IPS-15b (cell line): ENCODE results near the gene SMARCA5.

Experiments used
- H3K27me3 ChIP-seq: one replicate; pipeline ENCODE4 v1.6.1; 2013; ENCODE audit warnings: low read length; ENCODE audit not compliant: control insufficient read depth, insufficient read depth
- H3K36me3 ChIP-seq: one replicate; pipeline ENCODE4 v1.6.1; 2013; ENCODE audit warnings: low read length; ENCODE audit not compliant: control insufficient read depth, insufficient read depth
- H3K4me1 ChIP-seq: one replicate; pipeline ENCODE4 v1.6.1; 2013; ENCODE audit warnings: mild to moderate bottlenecking, low read length; ENCODE audit not compliant: control insufficient read depth, insufficient read depth
- H3K4me3 ChIP-seq: one replicate; pipeline ENCODE4 v1.5.1; 2013; ENCODE audit warnings: low read depth, low read length
- H3K9ac ChIP-seq: one replicate; pipeline ENCODE4 v1.6.1; 2013; ENCODE audit warnings: low read depth, mild to moderate bottlenecking, low read length
- H3K9me3 ChIP-seq: one replicate; pipeline ENCODE4 v1.6.1; 2013; ENCODE audit warnings: mild to moderate bottlenecking, low read length; ENCODE audit not compliant: control insufficient read depth, insufficient read depth

SMARCA5 gene

GRCh38 chr4:143587703-143588102, 74.2 kb downstream of the SMARCA5 start:
- Histone ChIP-seq H3K36me3 (no peaks in the 10 kb centered on the region), H3K4me3 (no peak overlapping the region), H3K9ac (no peak overlapping the region), H3K27me3 (no peaks in the 10 kb centered on the region), H3K9me3 (no peaks in the 10 kb centered on the region), H3K4me1 (no peaks in the 10 kb centered on the region)

- H3K9ac ChIP-seq, result no peak overlapping the region
- no peaks in the 10 kb centered on the region for H3K9me3 ChIP-seq
- no peaks in the 10 kb centered on the region for H3K4me1 ChIP-seq
- no peaks in the 10 kb centered on the region for H3K27me3 ChIP-seq
- H3K4me3 ChIP-seq, result no peak overlapping the region
- H3K36me3 ChIP-seq, result no peaks in the 10 kb centered on the region
These were observed 83.8 kb downstream of the SMARCA5 start for GRCh38 chr4:143597276-143597675.

GRCh38 chr4:143598816-143599215, 85.3 kb downstream of the SMARCA5 start:
- no peak overlapping the region for H3K4me3 ChIP-seq
- no peaks in the 10 kb centered on the region for H3K27me3 ChIP-seq
- H3K36me3 ChIP-seq, result no peaks in the 10 kb centered on the region
- H3K9ac ChIP-seq, result no peak overlapping the region
- H3K9me3 ChIP-seq, result no peaks in the 10 kb centered on the region
- H3K4me1 ChIP-seq, result no peaks in the 10 kb centered on the region

DNA sequence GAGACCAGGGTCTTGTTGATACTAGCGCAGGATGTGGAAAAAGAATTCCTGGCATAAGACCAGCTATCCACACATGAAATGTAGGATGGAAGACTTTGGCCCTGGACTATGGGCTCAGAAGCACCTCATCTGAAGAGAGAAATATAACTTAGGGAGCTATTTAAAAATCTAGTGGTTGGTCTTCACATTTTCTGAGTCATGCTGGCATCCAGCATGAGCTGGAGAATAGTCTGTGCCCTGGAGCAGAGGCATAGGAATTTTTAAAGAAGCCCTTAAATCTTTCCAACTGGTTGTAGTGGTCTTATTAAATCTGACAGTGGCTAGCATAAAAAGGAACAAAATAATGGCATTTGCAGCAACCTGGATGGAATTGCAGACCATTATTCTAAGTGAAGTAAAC, 86.3 kb downstream of the SMARCA5 start:
- H3K36me3 ChIP-seq, result no peaks in the 10 kb centered on the region
- no peaks in the 10 kb centered on the region for H3K4me1 ChIP-seq
- H3K27me3 ChIP-seq, result no peaks in the 10 kb centered on the region
- H3K9ac ChIP-seq, result no peak overlapping the region
- H3K9me3 ChIP-seq, result no peaks in the 10 kb centered on the region
- no peak overlapping the region for H3K4me3 ChIP-seq

- Histone ChIP-seq H3K4me3 (no peak overlapping the region), H3K27me3 (no peaks in the 10 kb centered on the region), H3K4me1 (no peaks in the 10 kb centered on the region), H3K9me3 (no peaks in the 10 kb centered on the region), H3K36me3 (no peaks in the 10 kb centered on the region), H3K9ac (no peak overlapping the region)
These were observed 93.0 kb downstream of the SMARCA5 start for GRCh38 chr4:143606480-143606879.
